Measurements from ENCODE around the gene ZNF552. TPM values are rescaled to one million over a fixed set of nuclear protein-coding genes. Genes with fewer than 3 reads are reported as not detected.

ZNF552 gene
- total and polyA plus RNA-seq, 2 donors (not counting 1 experiment from before 2014, with no cell fraction given), result 6.7 to 21.7 TPM

DNA sequence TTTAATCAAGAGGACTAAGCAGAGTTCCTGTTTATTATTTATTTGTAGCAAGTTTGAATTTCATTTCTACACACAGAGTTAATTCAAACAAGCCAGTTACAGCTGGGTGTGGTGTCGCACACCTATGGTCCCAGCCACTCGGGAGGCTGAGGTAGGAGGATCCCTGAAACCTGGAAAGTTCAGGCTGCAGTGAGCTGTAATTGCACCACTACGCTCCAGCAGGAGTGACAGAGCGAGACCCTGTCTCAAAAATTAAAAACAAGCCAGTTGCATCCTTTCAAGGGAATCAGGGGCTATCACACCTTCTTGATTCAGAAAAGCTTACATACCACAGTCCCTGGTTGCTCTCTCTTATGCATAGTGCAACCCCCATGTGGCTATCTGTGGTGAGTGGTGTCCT, 25.4 kb downstream of the ZNF552 start:
- no peak overlapping the region for H3K27ac Mint-ChIP-seq
- Histone ChIP-seq H3K79me2 (ENCODE audit: control insufficient read depth, insufficient read depth, low read length) (peaks cover 61% of the 10 kb centered on the region), H2AFZ (ENCODE audit: insufficient read depth, low read depth, low read length, poor library complexity, severe bottlenecking) (no peak overlapping the region), H3K27me3 (replicated peaks in 1 of 4; ENCODE audit: control extremely low read depth in 1 of 4, control insufficient read depth in 3 of 4, insufficient read depth in 4 of 4, low read length in 3 of 4) (no peaks in the 10 kb centered on the region), H3K36me3 (replicated peaks in 1 of 2; ENCODE audit: control extremely low read depth in 1 of 2, control insufficient read depth in 1 of 2, extremely low read depth in 1 of 2, insufficient read depth in 2 of 2, low read length in 1 of 2) (peaks cover 0 to 25% of the 10 kb centered on the region in 2 experiments), H3K27ac (ENCODE audit: low read length in 2 of 2) (no peak overlapping the region), H4K20me1 (ENCODE audit: control insufficient read depth, insufficient read depth, low read length, poor library complexity, severe bottlenecking) (peaks cover 13% of the 10 kb centered on the region), H3K4me3 (ENCODE audit: control extremely low read depth in 1 of 5, extremely low read depth in 1 of 5, insufficient read depth in 1 of 5, low read depth in 2 of 5, low read length in 4 of 5) (no peak overlapping the region), H3K4me1 (ENCODE audit: control insufficient read depth in 2 of 2, insufficient read depth in 2 of 2, low read length in 2 of 2) (no peaks in the 10 kb centered on the region), H3K4me2 (replicated peaks; ENCODE audit: low read depth, low read length, poor library complexity, severe bottlenecking) (no peak overlapping the region), H3K9me3 (ENCODE audit: control extremely low read depth in 1 of 3, control insufficient read depth in 2 of 3, insufficient read depth in 1 of 3, low read length in 2 of 3) (peaks cover 0 to 33% (median 0%) of the 10 kb centered on the region in 3 donors), H3K9ac (ENCODE audit: low read length) (no peak overlapping the region)
- H3K27me3 Mint-ChIP-seq, result no peaks in the 10 kb centered on the region
- intact Hi-C loops (cut with micrococcal nuclease), result no loop called here
- WGBS (ENCODE audit: insufficient coverage), result 96% methylated on average over 3 of the region's 4 CpGs
- no peak overlapping the region for H3K4me3 Mint-ChIP-seq
- H3K9me3 Mint-ChIP-seq (ENCODE audit: insufficient read depth), result peaks cover 7% of the 10 kb centered on the region
- no peak for TF ChIP-seq EZH2 (IDR thresholded peaks at IDR 0.05; ENCODE audit: borderline replicate concordance, insufficient read depth, low read depth, low read length, poor library complexity, severe bottlenecking)
- TF ChIP-seq, protein P1, sequence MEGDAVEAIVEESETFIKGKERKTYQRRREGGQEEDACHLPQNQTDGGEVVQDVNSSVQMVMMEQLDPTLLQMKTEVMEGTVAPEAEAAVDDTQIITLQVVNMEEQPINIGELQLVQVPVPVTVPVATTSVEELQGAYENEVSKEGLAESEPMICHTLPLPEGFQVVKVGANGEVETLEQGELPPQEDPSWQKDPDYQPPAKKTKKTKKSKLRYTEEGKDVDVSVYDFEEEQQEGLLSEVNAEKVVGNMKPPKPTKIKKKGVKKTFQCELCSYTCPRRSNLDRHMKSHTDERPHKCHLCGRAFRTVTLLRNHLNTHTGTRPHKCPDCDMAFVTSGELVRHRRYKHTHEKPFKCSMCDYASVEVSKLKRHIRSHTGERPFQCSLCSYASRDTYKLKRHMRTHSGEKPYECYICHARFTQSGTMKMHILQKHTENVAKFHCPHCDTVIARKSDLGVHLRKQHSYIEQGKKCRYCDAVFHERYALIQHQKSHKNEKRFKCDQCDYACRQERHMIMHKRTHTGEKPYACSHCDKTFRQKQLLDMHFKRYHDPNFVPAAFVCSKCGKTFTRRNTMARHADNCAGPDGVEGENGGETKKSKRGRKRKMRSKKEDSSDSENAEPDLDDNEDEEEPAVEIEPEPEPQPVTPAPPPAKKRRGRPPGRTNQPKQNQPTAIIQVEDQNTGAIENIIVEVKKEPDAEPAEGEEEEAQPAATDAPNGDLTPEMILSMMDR (IDR thresholded peaks at IDR 0.05), result no peak
- DNase-seq (no peak), ATAC-seq (ENCODE audit: low read depth) (no peak)
- ChIA-PET POLR2A (no interaction called here), CTCF (no interaction called here)
- peaks cover 9% of the 10 kb centered on the region for H3K4me1 Mint-ChIP-seq

DNA sequence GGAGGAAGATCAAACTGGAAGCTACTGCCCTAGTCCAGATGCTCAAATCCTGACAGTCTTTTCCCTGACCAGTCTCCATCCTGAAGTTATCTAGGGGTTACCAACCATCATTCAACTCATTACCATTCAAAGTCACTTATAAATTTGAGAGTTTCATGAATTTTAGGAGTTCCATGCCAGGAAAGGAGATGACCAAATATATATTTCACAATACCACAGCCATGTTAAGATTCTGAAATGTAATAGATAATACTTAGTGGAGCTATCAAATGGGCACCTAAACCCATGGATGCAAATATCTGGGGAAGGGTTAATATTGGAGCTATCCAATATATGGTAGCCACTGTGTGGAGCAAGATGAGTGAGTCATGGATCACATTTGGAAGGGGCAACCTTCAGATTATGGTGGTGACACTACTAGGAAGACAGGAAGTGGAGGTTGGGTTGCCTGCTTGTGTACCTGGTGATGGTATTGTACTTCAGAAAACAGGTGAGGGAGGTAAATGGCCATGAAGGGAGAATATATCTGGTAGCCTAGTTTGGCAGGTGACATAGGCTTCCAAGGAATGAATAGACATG, 26.5 kb downstream of the ZNF552 start:
- no peak overlapping the region for H3K4me3 Mint-ChIP-seq
- Histone ChIP-seq H3K27ac (ENCODE audit: low read length in 2 of 2) (no peak overlapping the region), H2AFZ (ENCODE audit: insufficient read depth, low read depth, low read length, poor library complexity, severe bottlenecking) (no peak overlapping the region), H3K4me2 (replicated peaks; ENCODE audit: low read depth, low read length, poor library complexity, severe bottlenecking) (no peak overlapping the region), H3K9me3 (ENCODE audit: control extremely low read depth in 1 of 3, control insufficient read depth in 2 of 3, insufficient read depth in 1 of 3, low read length in 2 of 3) (peaks cover 0 to 41% (median 0%) of the 10 kb centered on the region in 3 donors), H3K4me3 (ENCODE audit: control extremely low read depth in 1 of 5, extremely low read depth in 1 of 5, insufficient read depth in 1 of 5, low read depth in 2 of 5, low read length in 4 of 5) (no peak overlapping the region), H4K20me1 (ENCODE audit: control insufficient read depth, insufficient read depth, low read length, poor library complexity, severe bottlenecking) (peaks cover 13% of the 10 kb centered on the region), H3K27me3 (replicated peaks in 1 of 4; ENCODE audit: control extremely low read depth in 1 of 4, control insufficient read depth in 3 of 4, insufficient read depth in 4 of 4, low read length in 3 of 4) (no peaks in the 10 kb centered on the region), H3K4me1 (ENCODE audit: control insufficient read depth in 2 of 2, insufficient read depth in 2 of 2, low read length in 2 of 2) (no peaks in the 10 kb centered on the region), H3K79me2 (ENCODE audit: control insufficient read depth, insufficient read depth, low read length) (peaks cover 65% of the 10 kb centered on the region), H3K9ac (ENCODE audit: low read length) (no peak overlapping the region), H3K36me3 (replicated peaks in 1 of 2; ENCODE audit: control extremely low read depth in 1 of 2, control insufficient read depth in 1 of 2, extremely low read depth in 1 of 2, insufficient read depth in 2 of 2, low read length in 1 of 2) (peaks cover 0 to 20% of the 10 kb centered on the region in 2 experiments)
- ATAC-seq (ENCODE audit: low read depth) (no peak), DNase-seq (no peak)
- TF ChIP-seq, protein P1 (IDR thresholded peaks at IDR 0.05), result no peak
- no peak for TF ChIP-seq EZH2 (IDR thresholded peaks at IDR 0.05; ENCODE audit: borderline replicate concordance, insufficient read depth, low read depth, low read length, poor library complexity, severe bottlenecking)
- H3K4me1 Mint-ChIP-seq, result peaks cover 9% of the 10 kb centered on the region
- H3K9me3 Mint-ChIP-seq (ENCODE audit: insufficient read depth), result peaks cover 7% of the 10 kb centered on the region
- CTCF ChIA-PET, result no interaction called here
- no peaks in the 10 kb centered on the region for H3K27me3 Mint-ChIP-seq
- POLR2A ChIA-PET, result no interaction called here
- intact Hi-C loops (cut with micrococcal nuclease), result no loop called here
- H3K27ac Mint-ChIP-seq, result no peak overlapping the region
